Stimulated activated CD8-positive, alpha-beta memory T cell treated with anti-CD3 and anti-CD28 coated beads, Interleukin-15, amount 100 ng/mL, for 1 hour (primary cell): ENCODE results near the gene MMD.
"Not testable (repeated sequence)": the region's sequence is repeated elsewhere in the genome, so short reads cannot be mapped to it uniquely, and the experiment has no call there.

Experiments
- DNase-seq: peaks from one replicate; pipeline ENCODE4 v3.0.0-alpha.2; 2020; ENCODE audit warnings: low read depth

Gene MMD

DNA sequence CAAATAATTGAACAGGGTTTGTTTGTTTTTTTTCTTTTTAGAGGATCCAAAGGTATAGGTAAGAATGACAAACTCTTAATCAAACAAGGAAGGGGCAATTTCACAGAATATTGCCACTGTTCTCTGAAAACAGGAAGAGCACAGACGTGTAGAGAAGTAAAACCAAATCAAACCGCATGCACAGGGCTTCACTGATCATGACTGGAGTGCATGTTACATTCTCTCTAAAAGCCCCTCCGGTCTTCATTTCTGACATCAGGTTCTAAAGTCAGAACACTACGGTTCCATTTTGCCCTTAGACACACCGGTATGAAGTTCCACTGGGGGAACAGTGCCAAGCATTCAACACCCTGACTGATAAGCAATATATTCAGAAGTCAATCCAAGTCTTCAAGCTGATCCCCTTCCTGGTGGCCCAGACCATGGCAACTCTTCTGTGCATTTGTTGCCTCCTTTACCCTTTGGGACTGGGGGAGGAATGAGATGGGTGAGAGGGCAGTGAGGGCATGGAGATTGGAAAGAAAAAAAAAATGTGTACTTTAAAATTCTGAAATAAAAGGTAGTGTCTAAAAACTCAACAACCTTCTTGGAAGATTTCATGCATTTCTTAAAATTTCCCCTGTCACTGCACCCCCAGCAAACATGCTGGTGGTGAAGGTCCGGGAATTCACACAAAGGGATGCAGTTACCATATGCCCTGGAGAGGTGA lies 1.4 kb downstream of the MMD start:
- no peak for DNase-seq

DNA sequence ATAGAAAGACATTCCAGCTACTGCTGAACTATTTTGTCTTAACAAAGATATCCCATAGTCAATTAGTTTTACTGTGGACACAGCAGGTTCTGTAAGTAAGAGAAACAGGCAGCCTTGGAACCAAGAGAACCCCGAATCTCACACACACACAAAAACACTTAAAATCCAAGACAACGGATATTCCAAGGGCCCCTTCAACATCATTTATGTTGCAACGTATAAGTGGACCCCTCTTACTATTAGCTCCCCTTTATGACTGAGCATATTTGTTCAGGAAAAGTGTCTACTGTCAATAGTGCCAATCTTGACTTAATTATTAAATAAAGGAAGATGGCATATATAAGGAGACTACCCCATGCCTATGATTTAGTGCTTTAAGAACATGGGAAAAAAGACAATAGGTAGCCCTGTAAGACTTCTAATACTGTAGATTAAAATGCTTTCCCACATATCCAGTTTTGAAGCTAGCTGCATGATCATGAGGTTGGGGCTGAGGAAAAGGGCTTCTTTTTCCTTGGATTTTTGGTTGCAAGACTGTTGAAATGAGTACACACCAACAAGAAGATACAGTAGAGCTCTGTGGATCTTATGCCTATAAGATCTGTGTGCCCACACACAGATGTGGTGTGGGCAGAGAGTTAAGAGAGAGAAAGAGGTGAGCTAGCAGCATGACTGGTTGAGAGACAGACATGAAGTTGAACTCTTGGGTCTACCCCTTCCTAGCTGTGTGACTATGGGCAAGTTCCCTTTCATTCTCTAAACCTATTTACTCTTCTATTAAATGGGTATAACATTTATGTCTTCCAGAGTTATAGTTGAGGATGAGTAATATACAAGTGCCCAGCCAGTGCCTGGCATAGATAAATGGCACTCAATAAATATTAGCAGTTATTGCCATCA lies 3.0 kb downstream of the MMD start:
- no peak for DNase-seq

DNA sequence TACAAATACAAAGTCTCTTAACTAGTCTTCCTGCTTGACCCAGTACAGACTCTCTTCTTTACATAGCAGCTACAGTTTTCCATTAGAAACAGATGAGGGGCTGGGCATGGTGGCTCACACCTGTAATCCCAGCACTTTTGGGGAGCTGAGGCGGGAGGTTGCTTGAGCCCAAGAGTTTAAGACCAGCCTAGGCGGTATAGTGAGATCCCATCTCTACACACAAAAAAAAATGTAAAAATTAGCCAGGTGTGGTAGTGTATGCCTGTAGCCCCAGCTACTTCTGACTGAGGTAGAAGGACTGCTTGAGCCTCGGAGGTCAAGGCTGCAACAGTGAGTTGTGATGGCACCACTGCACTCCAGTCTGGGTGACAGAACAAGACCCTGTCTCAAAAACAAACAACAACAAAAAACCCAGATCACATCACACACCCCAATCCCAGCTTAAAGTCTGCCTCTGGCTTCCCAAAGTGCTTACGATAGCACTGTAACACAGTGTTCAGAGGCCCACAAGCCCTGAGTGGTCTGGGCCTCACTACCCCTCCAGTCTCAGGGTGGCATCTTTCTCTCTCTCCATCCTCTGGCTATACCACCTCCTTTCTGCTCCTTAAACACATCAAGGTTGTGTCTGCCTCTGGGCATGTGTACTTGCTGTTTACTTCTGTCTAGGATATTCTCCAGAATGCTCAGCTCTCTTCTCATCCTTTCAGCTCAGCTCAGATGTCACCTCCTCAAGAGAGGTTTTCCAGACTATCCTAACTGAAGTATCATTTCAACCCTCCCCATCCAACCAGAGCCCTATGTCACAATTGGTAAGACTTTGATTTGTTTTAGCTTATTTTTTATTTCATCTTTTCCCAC lies 4.0 kb downstream of the MMD start:
- DNase-seq: no peak

DNA sequence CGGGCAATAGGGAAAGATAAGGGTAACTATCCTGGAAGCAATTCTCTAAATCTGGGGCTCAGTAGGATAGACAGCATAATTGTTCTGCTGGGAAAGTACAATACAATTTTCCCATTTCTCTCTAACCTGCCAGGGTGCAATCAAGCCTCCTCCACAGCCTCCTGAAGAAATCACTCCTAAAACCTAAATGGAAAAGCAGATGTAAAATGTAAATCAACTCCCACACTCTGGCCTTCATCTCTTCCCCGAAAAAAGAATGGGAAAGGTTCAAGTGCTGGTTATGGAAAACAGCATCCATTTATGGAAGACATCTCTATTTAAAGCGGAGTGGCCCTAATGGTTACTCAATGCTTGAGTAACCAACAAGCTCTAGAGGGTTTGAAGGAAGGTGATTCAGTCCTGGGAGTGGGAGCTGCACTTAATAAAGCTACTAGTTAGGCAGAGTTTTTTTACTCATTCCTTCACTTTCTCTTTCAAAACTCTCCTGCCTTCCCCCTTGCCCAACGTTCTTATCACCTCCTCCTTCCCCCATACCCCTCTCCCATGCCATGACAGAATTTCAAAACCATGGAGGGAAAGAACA lies 5.1 kb downstream of the MMD start:
- no peak for DNase-seq

DNA sequence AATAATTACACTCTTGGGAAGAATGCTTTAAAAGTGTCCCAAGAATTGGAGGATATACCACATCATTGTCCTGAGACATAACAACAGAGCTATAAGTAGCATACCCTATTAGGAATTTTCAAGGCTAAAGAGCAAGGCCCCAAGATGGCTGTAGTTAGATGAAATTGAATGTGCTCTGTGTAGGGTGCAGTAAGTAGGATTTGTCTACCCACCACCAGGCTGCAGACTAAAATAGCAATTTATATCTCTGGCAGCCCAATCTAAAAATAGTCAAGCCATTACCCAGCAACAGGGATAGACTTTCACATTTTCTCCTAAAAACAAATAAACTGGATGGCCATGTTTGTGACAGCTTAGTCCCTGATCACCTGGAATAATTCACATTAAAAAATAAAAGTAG lies 5.6 kb downstream of the MMD start:
- DNase-seq: no peak

DNA sequence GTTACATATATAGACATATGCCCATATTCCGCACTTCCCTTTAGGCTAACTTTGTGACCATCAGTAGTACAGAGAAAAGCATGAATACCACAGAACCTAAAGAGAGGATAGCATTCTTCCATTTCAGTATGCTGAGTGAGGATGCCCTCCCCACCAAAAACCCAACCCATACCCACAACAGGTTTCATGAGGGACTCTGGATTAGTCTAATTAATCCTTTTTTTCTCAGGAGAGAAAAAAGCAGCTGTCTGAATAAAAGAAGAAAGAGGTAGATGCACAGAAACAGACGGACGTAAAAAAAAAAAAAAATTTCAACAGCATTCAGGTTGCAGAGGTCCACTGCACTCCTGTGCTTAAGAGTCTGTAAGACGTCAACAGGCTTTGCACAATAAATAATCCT lies 6.7 kb downstream of the MMD start:
- no peak for DNase-seq

DNA sequence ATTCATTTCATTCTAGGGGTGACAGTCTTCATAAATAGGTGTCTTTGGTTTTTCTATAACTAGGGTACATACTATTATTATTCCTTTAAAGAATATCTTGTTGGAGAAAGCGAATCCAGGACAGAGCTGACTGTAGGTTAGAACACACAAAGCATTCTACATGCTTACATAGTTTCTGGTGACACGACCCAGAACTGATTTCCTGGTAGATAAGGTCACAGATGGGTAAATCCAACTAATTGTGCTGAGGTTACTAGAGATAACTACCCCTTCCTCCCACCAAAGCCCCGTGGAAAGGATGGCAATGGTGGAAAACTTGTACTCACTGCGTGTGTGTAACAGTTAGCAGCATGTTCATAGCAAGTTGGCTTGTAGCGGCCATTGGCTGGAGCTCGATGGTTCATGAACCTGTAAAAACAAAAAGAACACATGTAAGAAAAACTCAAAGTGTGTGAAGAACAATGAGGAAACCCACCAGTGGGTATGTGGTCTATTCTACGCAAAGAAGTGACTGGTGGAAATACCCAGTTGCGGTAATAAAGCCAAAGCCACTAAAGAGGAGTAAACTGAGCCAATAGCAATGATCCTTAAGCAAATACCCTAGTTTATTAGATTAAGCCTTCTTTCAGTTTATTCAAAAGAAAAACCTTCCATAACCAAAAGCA lies 7.7 kb downstream of the MMD start:
- DNase-seq: no peak

DNA sequence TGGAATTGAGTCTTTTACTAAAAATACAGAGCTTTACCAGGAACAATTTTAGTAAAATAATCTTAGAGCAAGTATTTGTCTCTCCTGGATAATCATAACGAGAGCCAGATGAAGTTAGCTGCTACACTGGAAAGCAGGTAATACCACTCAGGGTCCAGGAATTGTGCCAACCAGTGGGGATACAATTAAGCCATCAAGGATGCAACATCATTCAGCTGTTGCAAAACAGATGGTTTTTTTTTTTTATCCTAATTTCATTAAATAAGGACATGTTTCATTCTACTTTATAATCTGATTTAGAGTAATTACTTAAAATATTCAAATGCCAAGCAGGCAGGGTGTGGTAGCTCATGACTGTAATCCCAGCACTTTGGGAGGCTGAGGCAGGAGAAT lies 10.2 kb downstream of the MMD start:
- DNase-seq: no peak

DNA sequence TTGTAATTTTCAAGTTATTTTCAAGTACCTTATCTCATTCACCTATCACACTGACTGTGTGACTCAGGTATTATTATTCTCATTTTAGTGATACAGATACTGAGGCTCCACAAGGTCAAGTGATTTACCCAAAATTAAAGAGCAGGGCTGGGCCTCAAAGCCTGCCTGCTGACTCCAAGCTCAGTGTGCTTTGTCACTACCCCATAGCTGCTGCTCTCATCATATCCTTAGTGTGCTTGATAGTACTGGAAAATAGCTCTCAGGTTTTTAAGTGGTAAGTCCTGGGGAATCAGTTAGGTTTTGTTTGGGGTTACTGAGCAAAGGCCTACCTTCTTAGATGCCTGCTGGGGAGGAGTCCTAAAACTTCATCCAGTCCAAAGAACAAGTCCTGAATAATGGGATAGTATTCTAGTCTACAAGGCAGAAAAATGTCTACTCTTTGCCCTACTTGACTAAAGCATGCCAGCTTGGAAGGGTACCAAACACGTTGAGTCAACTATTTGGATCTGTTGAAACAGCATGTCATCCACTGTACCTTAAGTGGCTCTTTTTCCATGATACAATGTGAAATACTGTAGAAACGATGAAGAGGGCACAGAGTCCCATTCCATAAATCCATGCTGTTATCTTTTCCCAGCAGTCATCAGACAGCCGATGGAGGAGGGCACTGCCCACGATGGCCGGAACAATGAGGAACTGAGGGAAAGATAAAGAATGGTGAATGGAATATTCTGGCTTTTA lies 10.7 kb downstream of the MMD start:
- no peak for DNase-seq

DNA sequence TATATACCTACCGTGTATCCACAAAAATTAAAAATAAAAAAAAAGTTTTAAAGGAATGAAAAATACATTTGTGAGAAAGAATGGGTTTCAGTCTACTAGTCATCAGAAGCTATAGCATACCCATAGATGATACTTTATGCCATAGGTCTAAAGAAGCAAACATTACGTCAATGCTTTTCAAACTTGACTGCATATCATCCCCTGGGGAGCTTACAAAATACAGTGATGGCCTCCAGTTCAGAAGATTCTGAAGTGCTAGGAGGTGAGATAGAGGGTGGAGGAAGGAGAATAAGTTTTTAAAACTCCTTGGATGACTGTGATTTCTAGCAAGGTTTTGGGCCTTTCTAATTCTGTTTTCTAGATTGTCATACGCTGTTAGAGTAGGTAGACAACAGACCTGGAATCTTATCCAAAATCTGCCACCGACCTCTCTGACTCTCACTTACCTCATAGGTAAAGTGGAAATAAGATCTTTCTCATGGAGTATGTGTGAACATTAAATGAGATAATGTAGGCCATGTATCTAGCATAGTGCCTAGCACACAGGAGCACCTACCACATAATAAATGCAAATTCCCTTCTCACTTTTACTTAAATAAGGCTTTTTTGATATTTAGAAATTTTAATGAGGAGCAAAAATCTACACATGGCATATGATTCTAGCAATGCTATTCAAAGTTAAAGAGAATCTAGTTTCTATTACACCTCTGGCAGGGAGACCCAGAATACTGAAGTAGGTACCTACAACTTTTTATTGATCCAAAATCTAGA lies 12.4 kb downstream of the MMD start:
- no peak for DNase-seq

DNA sequence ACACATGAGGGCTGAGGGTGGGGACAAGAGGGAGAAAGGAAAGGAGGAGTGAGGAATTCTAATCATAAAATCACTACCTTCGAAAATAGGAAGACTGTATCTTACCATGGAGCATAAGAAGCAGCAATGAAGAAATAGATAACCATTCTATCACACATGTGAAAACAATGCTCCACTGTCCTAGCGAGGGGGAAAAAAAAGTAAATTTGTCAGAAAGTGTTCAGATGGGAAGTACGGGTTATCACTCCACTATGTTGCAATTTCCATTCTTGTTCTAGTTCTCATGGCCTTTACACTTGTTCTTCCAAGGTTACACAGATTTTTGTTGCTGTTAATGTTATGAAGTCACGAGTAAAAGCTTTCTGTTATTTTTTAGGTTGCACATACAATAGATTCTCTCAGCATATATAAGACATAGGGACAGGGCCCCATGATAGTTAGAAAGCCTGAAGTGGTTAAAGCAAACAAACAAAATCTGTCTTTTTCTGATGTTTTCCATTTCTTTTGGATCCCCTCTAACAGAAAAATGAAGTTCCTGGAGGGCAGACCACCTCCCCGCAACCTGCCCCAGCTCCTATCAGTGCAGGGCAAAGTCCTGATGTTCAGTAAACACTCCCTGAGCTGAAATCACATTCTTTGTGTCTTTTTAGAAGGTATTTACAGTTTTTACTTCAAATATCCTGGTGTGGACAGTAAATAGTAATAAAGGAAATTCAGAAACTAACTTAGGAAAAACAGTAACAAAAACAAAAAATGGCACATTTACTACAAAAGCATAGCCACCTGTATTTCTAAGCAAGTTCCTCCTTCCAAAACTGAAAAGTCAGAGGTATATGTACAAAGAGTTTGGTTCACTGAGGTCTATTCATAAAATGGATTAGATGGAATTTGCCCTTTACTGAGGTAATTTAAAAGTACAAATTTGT lies 13.7 kb downstream of the MMD start:
- no peak for DNase-seq

DNA sequence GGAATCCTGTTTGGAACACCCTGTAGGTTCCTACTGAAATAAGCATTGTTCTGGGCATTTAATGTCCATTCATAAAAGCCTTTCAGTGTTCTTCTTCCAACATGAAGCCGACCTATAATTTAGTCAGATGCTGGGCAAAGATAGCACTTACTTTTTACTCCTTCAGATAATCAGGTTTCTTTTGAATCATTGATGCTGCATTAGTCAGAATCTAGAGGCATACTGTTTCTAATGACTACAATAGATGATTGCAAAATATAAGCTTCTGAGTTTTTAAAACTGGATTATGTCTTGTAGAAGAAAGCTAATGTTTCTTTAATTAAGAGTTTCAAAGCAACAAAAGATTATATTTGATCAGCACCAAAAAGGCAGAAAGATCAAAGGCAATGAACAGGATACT lies 16.0 kb downstream of the MMD start:
- DNase-seq: no peak

DNA sequence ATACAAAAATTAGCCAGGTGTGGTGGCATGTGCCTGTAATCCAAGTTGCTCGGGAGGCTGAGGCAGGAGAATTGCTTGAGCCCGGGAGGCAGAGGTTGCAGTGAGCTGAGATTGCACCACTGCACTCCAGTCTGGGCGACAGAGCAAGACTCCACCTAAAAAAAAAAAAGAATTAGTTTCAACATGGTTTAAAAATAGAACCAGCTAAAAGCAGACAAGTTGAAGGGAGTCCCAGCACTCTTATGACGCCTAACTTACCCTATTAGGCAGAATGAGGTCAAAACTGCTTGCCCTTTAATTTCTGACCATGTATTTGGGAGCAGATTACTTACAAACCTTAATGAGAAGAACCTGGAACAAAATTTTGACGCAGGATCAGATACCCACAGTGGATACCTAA lies 17.4 kb downstream of the MMD start:
- not testable (repeated sequence) for DNase-seq

DNA sequence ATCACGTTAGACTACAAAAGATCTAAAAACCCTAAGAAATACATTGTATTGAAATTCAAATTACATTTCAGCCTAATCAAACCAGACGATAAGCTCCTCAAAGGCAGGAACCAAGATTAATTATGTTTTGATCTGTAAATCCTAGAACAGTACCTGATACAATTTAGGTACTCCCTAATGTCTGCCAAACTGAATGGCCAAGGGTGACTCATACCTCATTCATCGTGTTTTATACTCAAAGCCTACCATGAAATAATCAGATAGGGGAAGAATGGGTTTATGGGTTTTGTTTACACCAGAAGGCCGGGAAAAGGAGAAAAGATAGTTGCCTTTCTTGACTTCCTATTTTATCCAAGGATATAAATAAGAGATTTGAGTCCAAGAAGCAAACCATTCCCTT lies 19.3 kb downstream of the MMD start:
- no peak for DNase-seq

DNA sequence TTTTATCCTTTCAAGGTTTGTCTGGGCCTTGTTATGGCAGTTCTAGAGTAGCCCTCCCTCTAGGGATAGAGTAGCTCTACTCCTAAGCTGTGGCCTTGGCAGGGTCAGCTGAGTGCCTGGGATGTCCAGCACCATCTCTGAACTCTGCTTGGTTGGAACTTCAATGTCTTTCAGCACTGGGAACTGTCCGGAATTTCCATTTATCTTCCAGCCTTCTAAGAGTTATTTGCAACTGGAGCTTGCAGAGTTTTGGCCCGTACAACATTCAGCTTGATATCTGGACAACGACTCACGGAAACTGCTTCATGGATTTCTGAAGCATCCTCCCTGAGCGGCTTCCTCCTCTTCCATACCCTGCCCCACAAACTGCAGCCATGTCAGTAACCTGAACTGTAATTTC lies 22.9 kb downstream of the MMD start:
- DNase-seq: no peak

DNA sequence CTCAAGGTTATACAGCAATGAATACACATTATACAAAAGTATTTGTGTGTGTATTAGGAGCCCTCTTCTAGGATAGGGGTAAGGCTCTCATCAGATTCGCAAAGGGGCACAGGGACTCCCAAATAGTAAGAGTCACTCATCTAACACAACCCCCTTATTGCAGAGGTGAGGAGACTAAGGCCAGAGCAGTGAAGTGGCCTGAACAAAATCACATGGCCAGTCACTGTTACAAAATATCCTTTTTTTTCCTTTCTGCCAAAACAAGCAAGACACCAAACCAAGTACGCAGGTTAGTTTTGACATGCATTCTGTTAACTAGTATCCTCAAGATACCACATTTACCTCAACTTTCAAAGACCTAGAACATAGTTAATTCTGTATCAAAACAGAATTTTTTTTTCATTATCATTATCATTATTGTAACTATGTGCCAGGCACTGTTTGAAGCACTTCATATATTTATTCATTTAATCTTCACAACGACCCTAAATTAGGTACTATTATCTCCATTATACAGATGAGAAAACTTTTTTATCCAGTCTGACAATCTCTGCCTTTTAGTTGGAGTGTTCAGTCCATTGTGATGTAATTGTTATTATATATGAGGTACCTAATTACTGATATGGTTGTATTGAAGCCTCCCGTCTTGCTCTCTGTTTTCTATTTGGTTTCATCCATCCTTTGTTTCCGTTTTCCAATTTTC lies 25.7 kb downstream of the MMD start:
- DNase-seq: no peak

DNA sequence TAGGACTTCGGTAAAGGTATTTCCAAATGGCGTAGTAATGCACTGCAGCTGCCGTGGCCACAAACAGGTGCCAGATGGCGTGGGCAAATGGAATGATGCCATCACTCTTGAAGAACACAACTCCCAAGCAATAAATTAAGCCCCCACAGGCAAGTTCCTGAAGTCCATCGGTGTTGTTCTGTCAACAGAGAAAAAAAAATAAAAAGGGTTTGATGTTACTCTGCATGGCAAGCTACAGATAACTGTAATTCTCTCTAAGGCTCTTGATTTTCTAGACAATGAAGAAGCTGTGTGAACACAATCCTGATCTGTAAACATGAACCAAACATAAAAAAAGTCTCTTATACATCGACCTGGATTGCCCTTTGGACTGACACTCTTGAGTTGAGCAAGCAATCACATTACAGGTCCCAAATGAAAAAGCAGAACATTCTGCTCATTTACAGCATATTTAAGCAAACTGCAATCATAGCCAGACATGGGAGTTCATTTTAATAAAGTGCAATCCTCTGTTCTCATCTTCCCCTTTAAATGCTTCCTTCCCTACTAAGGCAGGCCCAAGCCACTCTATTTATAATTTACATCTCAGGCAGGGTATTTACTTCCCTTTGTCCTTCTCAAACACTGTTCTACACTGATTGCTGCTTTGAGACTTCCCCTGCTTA lies 27.1 kb downstream of the MMD start:
- no peak for DNase-seq
